ENCODE results near the gene MAST1.

DNA sequence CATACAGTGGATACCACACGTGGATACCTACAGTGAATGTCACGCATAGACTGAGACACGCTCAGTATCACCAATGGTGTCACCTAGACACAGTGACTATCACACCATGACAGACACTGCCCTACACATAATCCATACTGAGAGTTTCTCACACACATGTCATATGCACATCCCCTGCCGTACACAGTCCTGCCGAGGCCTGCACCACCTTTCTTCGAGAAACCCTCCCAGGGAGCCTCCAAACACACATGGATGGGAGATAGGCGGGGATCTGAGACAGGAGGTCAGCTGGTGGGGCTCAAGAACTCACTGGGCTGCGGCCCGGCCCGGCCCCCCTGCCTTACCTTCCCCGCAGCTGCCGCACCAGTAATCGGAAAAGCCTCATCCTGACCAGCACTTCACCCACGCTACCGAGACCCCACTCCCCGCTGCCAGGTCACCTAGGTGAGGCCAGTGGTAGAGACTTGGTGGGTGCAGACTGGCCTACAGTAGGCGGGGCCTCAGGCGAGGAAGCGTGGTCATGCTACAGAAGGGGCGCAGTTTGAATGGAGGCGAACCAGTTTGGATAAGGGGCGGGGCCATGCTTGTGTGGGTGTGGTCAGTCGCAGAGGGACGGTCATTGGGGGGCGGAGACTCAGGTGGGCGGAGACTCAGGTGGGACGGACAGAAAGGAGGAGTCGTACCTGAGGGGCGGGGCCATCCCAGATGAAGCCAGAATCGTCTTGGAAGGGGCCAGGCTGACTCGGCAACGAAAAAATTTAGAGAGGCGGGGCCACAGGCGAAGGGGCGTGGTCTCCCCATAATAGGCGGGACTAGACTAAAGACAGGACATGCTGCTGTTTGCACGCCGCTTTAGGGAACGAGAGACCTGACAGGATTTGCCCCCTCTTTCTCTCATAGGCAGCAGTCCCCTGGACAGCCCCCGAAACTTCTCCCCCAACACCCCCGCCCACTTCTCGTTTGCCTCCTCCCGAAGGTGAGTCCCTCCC, 2.1 kb downstream of the MAST1 start:
- TF ChIP-seq, protein P1, sequence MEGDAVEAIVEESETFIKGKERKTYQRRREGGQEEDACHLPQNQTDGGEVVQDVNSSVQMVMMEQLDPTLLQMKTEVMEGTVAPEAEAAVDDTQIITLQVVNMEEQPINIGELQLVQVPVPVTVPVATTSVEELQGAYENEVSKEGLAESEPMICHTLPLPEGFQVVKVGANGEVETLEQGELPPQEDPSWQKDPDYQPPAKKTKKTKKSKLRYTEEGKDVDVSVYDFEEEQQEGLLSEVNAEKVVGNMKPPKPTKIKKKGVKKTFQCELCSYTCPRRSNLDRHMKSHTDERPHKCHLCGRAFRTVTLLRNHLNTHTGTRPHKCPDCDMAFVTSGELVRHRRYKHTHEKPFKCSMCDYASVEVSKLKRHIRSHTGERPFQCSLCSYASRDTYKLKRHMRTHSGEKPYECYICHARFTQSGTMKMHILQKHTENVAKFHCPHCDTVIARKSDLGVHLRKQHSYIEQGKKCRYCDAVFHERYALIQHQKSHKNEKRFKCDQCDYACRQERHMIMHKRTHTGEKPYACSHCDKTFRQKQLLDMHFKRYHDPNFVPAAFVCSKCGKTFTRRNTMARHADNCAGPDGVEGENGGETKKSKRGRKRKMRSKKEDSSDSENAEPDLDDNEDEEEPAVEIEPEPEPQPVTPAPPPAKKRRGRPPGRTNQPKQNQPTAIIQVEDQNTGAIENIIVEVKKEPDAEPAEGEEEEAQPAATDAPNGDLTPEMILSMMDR (IDR thresholded peaks at IDR 0.05) = no peak
- TF ChIP-seq POLR2A (IDR thresholded peaks at IDR 0.05) (no peak), POLR2AphosphoS5 (IDR thresholded peaks at IDR 0.05; ENCODE audit: insufficient read depth in 1 of 2, low read depth in 1 of 2) (no peak)
